Hypothalamus (tissue), 51 donors: ENCODE data around the gene ZNF280B.

Source experiments
- DNase-seq, 51 donors: peaks; one replicate each; lab custom pipeline; 2025; lab: John Stamatoyannopoulos, UW

Gene ZNF280B

GRCh38 chr22:22508274-22509176 lies at the start of gene ZNF280B:
Gene ZNF280B, minus strand, starts transcription at chr22:22508742. Its CDS starts 19,344 bp downstream, at chr22:22489398.
- peak; percentile 5 to 79 (median 51) for DNase-seq

- no peak for DNase-seq
These were observed 48.7 kb upstream of the ZNF280B start for GRCh38 chr22:22556995-22557925.

GRCh38 chr22:22556578-22556977 lies 48.0 kb upstream of the ZNF280B start:
- no peak for DNase-seq

GRCh38 chr22:22555596-22555995 lies 47.1 kb upstream of the ZNF280B start:
- no peak for DNase-seq

GRCh38 chr22:22554587-22555284 lies 46.2 kb upstream of the ZNF280B start:
- no peak for DNase-seq

GRCh38 chr22:22553735-22554586 lies 45.4 kb upstream of the ZNF280B start:
- DNase-seq = no peak

GRCh38 chr22:22553141-22553540 lies 44.6 kb upstream of the ZNF280B start:
- no peak for DNase-seq

GRCh38 chr22:22552630-22553029 lies 44.1 kb upstream of the ZNF280B start:
- DNase-seq = peak in 1 of 51 donors; percentile 2

GRCh38 chr22:22550789-22551434 lies 42.4 kb upstream of the ZNF280B start:
- no peak for DNase-seq

GRCh38 chr22:22548910-22549309 lies 40.4 kb upstream of the ZNF280B start:
- DNase-seq = no peak

GRCh38 chr22:22548317-22548716 lies 39.8 kb upstream of the ZNF280B start:
- DNase-seq = no peak

GRCh38 chr22:22547692-22548300 lies 39.3 kb upstream of the ZNF280B start:
- DNase-seq = no peak

GRCh38 chr22:22547226-22547625 lies 38.7 kb upstream of the ZNF280B start:
- DNase-seq = no peak

- DNase-seq = peak in 3 of 51 donors; percentile 0 to 15 (median 1)
These were observed 37.9 kb upstream of the ZNF280B start for GRCh38 chr22:22546490-22546889.

GRCh38 chr22:22545084-22545483 lies 36.5 kb upstream of the ZNF280B start:
- no peak for DNase-seq

GRCh38 chr22:22538226-22538989 lies 29.9 kb upstream of the ZNF280B start:
- no peak for DNase-seq

GRCh38 chr22:22536916-22537315 lies 28.4 kb upstream of the ZNF280B start:
- DNase-seq = no peak

GRCh38 chr22:22536515-22536914 lies 28.0 kb upstream of the ZNF280B start:
- DNase-seq = no peak
